ENCODE results near the gene NKG7. TPM values are rescaled to one million over a fixed set of nuclear protein-coding genes. Genes with fewer than 3 reads are reported as not detected.

The NKG7 gene
- polyA plus RNA-seq, 3 donors, result 1.2 to 2.0 (median 1.3) TPM

Other genes with a start within 250 kb of the NKG7 start
- gene SIGLEC9, start 247.7 kb downstream of the NKG7 start, polyA plus RNA-seq (ENCODE audit: insufficient read length in 3 of 3), result 1 to 10 TPM; 1.3 to 1.6 (median 1.3) TPM
- gene SIGLEC7, start 230.4 kb downstream of the NKG7 start, polyA plus RNA-seq (ENCODE audit: insufficient read length in 3 of 3), result under 1 TPM; 0.36 to 0.74 (median 0.42) TPM
- 1 to 10 TPM; 1.2 to 1.6 (median 1.5) TPM for gene CD33, start 147.6 kb downstream of the NKG7 start, polyA plus RNA-seq (ENCODE audit: insufficient read length in 3 of 3)
- not detected for gene SIGLECL1, start 121.6 kb downstream of the NKG7 start, polyA plus RNA-seq (ENCODE audit: insufficient read length in 3 of 3)
- 1 to 10 TPM; 2.7 to 3.7 (median 3.2) TPM for gene IGLON5, start 61.0 kb downstream of the NKG7 start, polyA plus RNA-seq (ENCODE audit: insufficient read length in 3 of 3)
- 1 to 10 TPM; 3.5 to 4.4 (median 3.8) TPM for gene VSIG10L, start 30.5 kb downstream of the NKG7 start, polyA plus RNA-seq (ENCODE audit: insufficient read length in 3 of 3)
- gene ETFB, start 6.3 kb downstream of the NKG7 start, polyA plus RNA-seq (ENCODE audit: insufficient read length in 3 of 3), result 100 to 1,000 TPM; 123 to 149 (median 132) TPM
- 1 to 10 TPM in 1 of 3 donors, under 1 TPM in 2; 0.79 to 1.4 (median 0.80) TPM for gene CLDND2, start 3.7 kb downstream of the NKG7 start, polyA plus RNA-seq (ENCODE audit: insufficient read length in 3 of 3)
- gene LIM2, start 15.3 kb upstream of the NKG7 start, polyA plus RNA-seq (ENCODE audit: insufficient read length in 3 of 3), result under 1 TPM; 0.18 to 0.40 (median 0.24) TPM
- gene C19orf84, start 17.9 kb upstream of the NKG7 start, polyA plus RNA-seq (ENCODE audit: insufficient read length in 3 of 3), result under 1 TPM; 0.10 to 0.28 (median 0.20) TPM
- 1 to 10 TPM in 2 of 3 donors, under 1 TPM in 1; 0.82 to 1.1 (median 1.0) TPM for gene SIGLEC10, start 45.0 kb upstream of the NKG7 start, polyA plus RNA-seq (ENCODE audit: insufficient read length in 3 of 3)
- not detected for gene SIGLEC8, start 85.8 kb upstream of the NKG7 start, polyA plus RNA-seq (ENCODE audit: insufficient read length in 3 of 3)
- gene CEACAM18, start 105.9 kb upstream of the NKG7 start, polyA plus RNA-seq (ENCODE audit: insufficient read length in 3 of 3), result not detected
- gene SIGLEC12, start 129.1 kb upstream of the NKG7 start, polyA plus RNA-seq (ENCODE audit: insufficient read length in 3 of 3), result not detected
- under 1 TPM; 0.07 to 0.42 (median 0.12) TPM for gene SIGLEC6, start 159.0 kb upstream of the NKG7 start, polyA plus RNA-seq (ENCODE audit: insufficient read length in 3 of 3)
- gene ZNF175, start 198.6 kb upstream of the NKG7 start, polyA plus RNA-seq (ENCODE audit: insufficient read length in 3 of 3), result 10 to 100 TPM; 16.4 to 19.7 (median 16.8) TPM

Data from right renal cortex interstitium (tissue), 3 donors.